Liver (tissue), 9 donors: ENCODE measurements around the gene HCRTR1. TPM values are rescaled to one million over a fixed set of nuclear protein-coding genes. Genes with fewer than 3 reads are reported as not detected.

Source experiments
- DNase-seq: peaks from one replicate; pipeline ENCODE4 v3.0.0-alpha.2; 2017; ENCODE audit warnings: low spot score
- H3K27ac ChIP-seq, 2 donors: one replicate each; pipeline ENCODE4 v1.7.0; 2013; ENCODE audit warnings: inconsistent platforms in 2 of 2, low read length in 2 of 2, control low read depth in 1 of 2, low read depth in 1 of 2, mild to moderate bottlenecking in 1 of 2
- H3K27me3 ChIP-seq, 4 donors: one replicate each; pipeline versions ENCODE4 v1.6.1 to v1.7.0; 2013; ENCODE audit warnings: low read length in 3 of 4, inconsistent platforms in 1 of 4, mild to moderate bottlenecking in 1 of 4, moderate library complexity in 1 of 4; ENCODE audit not compliant: control insufficient read depth in 4 of 4, insufficient read depth in 4 of 4
- H3K36me3 ChIP-seq, 4 donors: one replicate each; pipeline versions ENCODE4 v1.6.1 to v1.7.0; 2013; ENCODE audit warnings: low read length in 3 of 4, mild to moderate bottlenecking in 3 of 4, low read depth in 1 of 4, moderate library complexity in 1 of 4; ENCODE audit not compliant: control insufficient read depth in 4 of 4, insufficient read depth in 3 of 4
- H3K4me1 ChIP-seq, 4 donors: one replicate each; pipeline versions ENCODE4 v1.6.1 to v1.7.0; 2013; ENCODE audit warnings: low read length in 3 of 4, mild to moderate bottlenecking in 3 of 4, moderate library complexity in 1 of 4; ENCODE audit not compliant: control insufficient read depth in 4 of 4, insufficient read depth in 4 of 4
- H3K4me3 ChIP-seq, 3 donors: one replicate each; pipeline versions ENCODE4 v1.6.1 to v1.7.0; 2013; ENCODE audit warnings: low read length in 3 of 3, control low read depth in 1 of 3, low read depth in 1 of 3, mild to moderate bottlenecking in 1 of 3
- H3K9ac ChIP-seq, 2 donors: one replicate each; pipeline ENCODE4 v1.7.0; 2013; ENCODE audit warnings: low read length in 2 of 2, mild to moderate bottlenecking in 2 of 2, moderate library complexity in 2 of 2, control low read depth in 1 of 2, low read depth in 1 of 2
- H3K9me3 ChIP-seq, 4 donors: one replicate each; pipeline versions ENCODE4 v1.6.1 to v1.7.0; 2013; ENCODE audit warnings: low read length in 3 of 4; ENCODE audit not compliant: control insufficient read depth in 4 of 4
- CTCF ChIP-seq: fragments of 150-350 bp; IDR thresholded peaks from 2 replicates; pipeline ENCODE4 v1.5.1; 2017; ENCODE audit warnings: improper control_type of control experiment, low read depth, low read length; ENCODE audit not compliant: missing input control
- EGR1 ChIP-seq, 2 donors: IDR thresholded peaks; 2 replicates each; pipeline ENCODE4 v1.6.1; 2016 to 2018; ENCODE audit warnings: antibody characterized with exemption in 2 of 2, low read depth in 2 of 2
- FOXA2 ChIP-seq: IDR thresholded peaks from 2 replicates; pipeline ENCODE4 v1.6.1; 2016; ENCODE audit warnings: antibody characterized with exemption
- JUND ChIP-seq, 2 donors: IDR thresholded peaks; 2 replicates each; pipeline ENCODE4 v1.6.1; 2016; ENCODE audit warnings: antibody characterized with exemption in 2 of 2
- NR2F2 ChIP-seq: IDR thresholded peaks from 2 replicates; pipeline ENCODE4 v1.6.1; 2016; ENCODE audit warnings: antibody characterized with exemption
- RAD21 ChIP-seq, 2 donors: IDR thresholded peaks; 2 replicates each; pipeline ENCODE4 v1.6.1; 2016; ENCODE audit warnings: antibody characterized with exemption in 2 of 2, mild to moderate bottlenecking in 2 of 2
- SP1 ChIP-seq: IDR thresholded peaks from 2 replicates; pipeline ENCODE4 v1.6.1; 2018; ENCODE audit warnings: antibody characterized with exemption, mild to moderate bottlenecking
- ZBTB33 ChIP-seq: IDR thresholded peaks from 2 replicates; pipeline ENCODE4 v1.6.1; 2016; ENCODE audit warnings: antibody characterized with exemption
- WGBS: extraction: QIAGEN DNeasy Blood & Tissue Kit; methylation state at CpG from one replicate; pipeline ENCODE4 v1.1.7; 2013; 5-methylcytosine and 5-hydroxymethylcytosine counted together
- polyA plus RNA-seq, 2 donors: library from polyadenylated mRNA; stranded (reverse) in 1 of 2; unstranded in 1 of 2; fragments of 200-250 nt in 1 of 2; fragments of >200 nt in 1 of 2; fragmentation: Nextera tagmentation in 1 of 2; extraction: Ambion mirVana in 1 of 2; gene quantifications; one replicate each; pipeline versions ENCODE4 v1.2.1 to v1.2.3, GENCODE V29; 2013 to 2015
- total RNA-seq, 2 donors: library from RNA; depleted of rRNA; stranded (reverse); fragments of >200 nt; gene quantifications; one replicate each; pipeline ENCODE4 v1.2.3, GENCODE V29; 2014
- donor health status: healthy.
- donor health status: healthy.
- donor health status: healthy.
- donor health status: healthy.
- donor health status: healthy.

The HCRTR1 gene
- total and polyA plus RNA-seq, 4 donors: 0.06 TPM; not detected in 3

- Histone ChIP-seq H3K9ac (no peak overlapping the region), H3K4me3 (no peak overlapping the region), H3K36me3 (no peaks in the 10 kb centered on the region), H3K27ac (no peak overlapping the region), H3K27me3 (no peaks in the 10 kb centered on the region), H3K4me1 (peaks cover 0 to 26% (median 15%) of the 10 kb centered on the region in 4 donors), H3K9me3 (no peaks in the 10 kb centered on the region)
- TF ChIP-seq ZBTB33 (no peak), EGR1 (IDR thresholded peaks at IDR 0.05; ENCODE audit: low read depth in 2 of 2) (no peak), NR2F2 (no peak), SP1 (no peak), JUND (IDR thresholded peaks at IDR 0.05) (no peak)
- 97% methylated on average over 4 of the region's 4 CpGs for WGBS
- no peak for DNase-seq
Measured at GRCh38 chr1:31642366-31642765, 24.9 kb downstream of the HCRTR1 start.

GRCh38 chr1:31642897-31643296 is 25.4 kb downstream of the HCRTR1 start:
- WGBS: 95% methylated on average over 3 of the region's 3 CpGs
- H3K9me3 ChIP-seq: no peaks in the 10 kb centered on the region
- H3K36me3 ChIP-seq: no peaks in the 10 kb centered on the region
- no peak overlapping the region for H3K9ac ChIP-seq
- TF ChIP-seq CTCF: no peak
- H3K27ac ChIP-seq: no peak overlapping the region
- H3K27me3 ChIP-seq: no peaks in the 10 kb centered on the region
- DNase-seq: no peak
- H3K4me3 ChIP-seq: no peak overlapping the region
- H3K4me1 ChIP-seq: peaks cover 0 to 26% (median 15%) of the 10 kb centered on the region in 4 donors

GRCh38 chr1:31643976-31644559 is 26.6 kb downstream of the HCRTR1 start:
- H3K36me3 ChIP-seq: no peaks in the 10 kb centered on the region
- peak overlapping the region; percentile 96 to 98 for H3K27ac ChIP-seq
- H3K27me3 ChIP-seq: no peaks in the 10 kb centered on the region
- H3K4me1 ChIP-seq: peaks cover 0 to 26% (median 15%) of the 10 kb centered on the region in 4 donors
- TF ChIP-seq RAD21 (IDR thresholded peaks at IDR 0.05) (no peak), CTCF (no peak), NR2F2 (no peak), JUND (IDR thresholded peaks at IDR 0.05) (peak in 1 of 2 donors; percentile 34), FOXA2 (no peak)
- no peak for DNase-seq
- H3K9me3 ChIP-seq: no peaks in the 10 kb centered on the region
- 5% methylated on average over 18 of the region's 18 CpGs for WGBS
- peak overlapping the region; percentile 44 to 97 (median 90) for H3K4me3 ChIP-seq
- peak overlapping the region; percentile 90 for H3K9ac ChIP-seq
